ENCODE measurements around the gene MTNR1B. TPM values are rescaled to one million over a fixed set of nuclear protein-coding genes. Genes with fewer than 3 reads are reported as not detected.

The MTNR1B gene
- polyA plus RNA-seq, 2 of the 4 experiments (the other 2 are of a cell fraction) = not detected

DNA sequence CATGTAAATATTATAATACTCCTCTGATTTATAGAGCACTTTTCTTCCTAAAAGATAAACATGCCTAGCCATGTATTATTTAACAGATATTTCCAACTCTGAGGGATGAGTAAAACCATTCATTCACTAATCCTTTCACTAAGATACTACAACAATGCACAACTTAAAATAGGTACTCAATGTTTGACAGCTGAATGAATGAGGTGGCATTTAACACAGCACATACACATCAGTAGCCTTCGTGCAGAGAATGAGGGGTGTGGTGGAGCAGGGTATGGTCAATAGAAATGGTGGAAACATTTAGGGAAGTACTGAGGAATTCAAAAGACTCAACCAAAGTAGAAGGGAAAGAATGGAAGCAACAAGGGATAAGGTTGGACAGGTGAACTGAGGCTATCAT, 46.7 kb upstream of the MTNR1B start:
- Histone ChIP-seq H3K4me3 (no peak overlapping the region), H3K4me1 (no peaks in the 10 kb centered on the region), H3K27ac (no peak overlapping the region), H3K4me2 (no peak overlapping the region), H3K9me3 (0 out of 3 replicates have a peak, but pooled peaks cover 5% of the 10 kb centered on the region)
- 0% methylated on average over 1 of the region's 1 CpG for WGBS (ENCODE audit: missing lambda C conversion rate)
- no peak for TF ChIP-seq HOXA7 (CRISPR knock-in tag; IDR thresholded peaks at IDR 0.05)
- TF ChIP-seq POLR2AphosphoS2 (conservative IDR thresholded peaks at IDR 0.05; ENCODE audit: low read length) = no peak
- no peak for TF ChIP-seq SREBF2 (IDR thresholded peaks at IDR 0.05)
- no peak for TF ChIP-seq CBX2 (IDR thresholded peaks at IDR 0.05; ENCODE audit: borderline replicate concordance, low read depth)
- TF ChIP-seq JUNB (IDR thresholded peaks at IDR 0.05) = no peak
- TF ChIP-seq ZC3H11A (IDR thresholded peaks at IDR 0.05) = no peak
- TF ChIP-seq, protein P1, sequence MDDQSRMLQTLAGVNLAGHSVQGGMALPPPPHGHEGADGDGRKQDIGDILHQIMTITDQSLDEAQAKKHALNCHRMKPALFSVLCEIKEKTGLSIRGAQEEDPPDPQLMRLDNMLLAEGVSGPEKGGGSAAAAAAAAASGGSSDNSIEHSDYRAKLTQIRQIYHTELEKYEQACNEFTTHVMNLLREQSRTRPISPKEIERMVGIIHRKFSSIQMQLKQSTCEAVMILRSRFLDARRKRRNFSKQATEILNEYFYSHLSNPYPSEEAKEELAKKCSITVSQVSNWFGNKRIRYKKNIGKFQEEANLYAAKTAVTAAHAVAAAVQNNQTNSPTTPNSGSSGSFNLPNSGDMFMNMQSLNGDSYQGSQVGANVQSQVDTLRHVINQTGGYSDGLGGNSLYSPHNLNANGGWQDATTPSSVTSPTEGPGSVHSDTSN (IDR thresholded peaks at IDR 0.05) = no peak
- TF ChIP-seq MAFK (IDR thresholded peaks at IDR 0.05; ENCODE audit: partially characterized antibody) = no peak
- no peak for TF ChIP-seq CBX8 (IDR thresholded peaks at IDR 0.05)
- TF ChIP-seq FOSL2 (IDR thresholded peaks at IDR 0.05) = no peak
- no peak for TF ChIP-seq FOSL2 (CRISPR knock-in tag; IDR thresholded peaks at IDR 0.05)
- TF ChIP-seq HDAC2 (IDR thresholded peaks at IDR 0.05) = no peak
- TF ChIP-seq HOXB5 (CRISPR knock-in tag; IDR thresholded peaks at IDR 0.05) = no peak
- FAIRE-seq (no peak), ATAC-seq (no peak), DNase-seq (ENCODE audit: low read depth in 1 of 2, low spot score in 1 of 2) (no peak)
- POLR2A ChIA-PET = no interaction called here
- CTCF ChIA-PET = no interaction called here

DNA sequence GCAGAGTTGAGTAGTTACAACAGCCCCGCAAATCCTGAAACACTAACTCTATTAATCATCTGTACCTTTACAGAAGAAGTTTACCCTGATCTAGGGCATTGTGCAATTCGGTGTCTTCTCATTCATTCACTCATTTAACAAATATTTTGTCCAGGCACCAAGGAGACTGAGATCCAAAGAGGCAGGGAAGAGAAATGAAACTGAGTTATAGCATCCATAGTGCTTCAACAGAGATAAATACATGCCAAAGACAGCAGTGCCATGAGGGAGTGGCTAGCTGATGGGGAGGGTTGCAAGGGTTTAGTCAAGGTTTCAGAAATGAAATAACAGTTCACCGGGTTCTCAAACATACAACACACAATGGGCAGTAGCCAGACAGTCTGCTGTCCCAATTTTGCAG, 40.2 kb upstream of the MTNR1B start:
- POLR2A ChIA-PET = no interaction called here
- 46% methylated on average over 3 of the region's 3 CpGs for WGBS (ENCODE audit: missing lambda C conversion rate)
- DNase-seq (ENCODE audit: low read depth in 1 of 2, low spot score in 1 of 2) = no peak

DNA sequence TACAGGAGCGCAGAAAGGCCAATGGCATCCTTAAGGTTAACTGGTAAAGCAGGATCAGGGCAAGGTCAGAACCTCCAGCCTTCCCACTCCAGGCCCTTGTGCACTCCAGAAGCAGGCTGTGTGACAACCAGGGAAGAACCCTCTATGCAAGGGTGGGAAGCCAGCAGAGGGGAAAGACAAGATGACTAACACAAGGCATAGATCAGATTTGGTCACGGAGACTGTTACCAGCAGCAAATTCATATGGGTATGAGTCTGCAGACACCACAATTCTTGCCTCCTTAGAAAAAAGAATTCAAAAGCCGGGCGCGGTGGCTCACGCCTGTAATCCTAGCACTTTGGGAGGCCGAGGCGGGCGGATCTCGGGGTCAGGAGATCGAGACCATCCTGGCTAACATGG, 39.8 kb upstream of the MTNR1B start:
- DNase-seq (ENCODE audit: low read depth in 1 of 2, low spot score in 1 of 2) (no peak), FAIRE-seq (no peak), ATAC-seq (no peak)
- no peak overlapping the region for H3K4me2 ChIP-seq
- TF ChIP-seq EHF (CRISPR knock-in tag; IDR thresholded peaks at IDR 0.05) (no peak), CBX2 (IDR thresholded peaks at IDR 0.05; ENCODE audit: borderline replicate concordance, low read depth) (no peak), SMC3 (IDR thresholded peaks at IDR 0.05) (no peak), HOXB5 (CRISPR knock-in tag; IDR thresholded peaks at IDR 0.05) (no peak), PHF8 (IDR thresholded peaks at IDR 0.05; ENCODE audit: borderline replicate concordance, low read depth) (no peak), SREBF2 (IDR thresholded peaks at IDR 0.05) (no peak), TFCP2L1 (CRISPR knock-in tag; IDR thresholded peaks at IDR 0.05) (no peak), JUNB (IDR thresholded peaks at IDR 0.05) (no peak), HOXA7 (CRISPR knock-in tag; IDR thresholded peaks at IDR 0.05) (no peak), CEBPB (IDR thresholded peaks at IDR 0.05) (no peak)
- TF ChIP-seq, protein P2, sequence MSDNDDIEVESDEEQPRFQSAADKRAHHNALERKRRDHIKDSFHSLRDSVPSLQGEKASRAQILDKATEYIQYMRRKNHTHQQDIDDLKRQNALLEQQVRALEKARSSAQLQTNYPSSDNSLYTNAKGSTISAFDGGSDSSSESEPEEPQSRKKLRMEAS (IDR thresholded peaks at IDR 0.05) = no peak
- WGBS (ENCODE audit: missing lambda C conversion rate) = 94% methylated on average over 9 of the region's 11 CpGs
- ChIA-PET CTCF (interaction anchor here (1.1 kb wide), 1 partner anchor 12 kb away, joined by 3 read pairs; no protein-coding TSS in a partner anchor), POLR2A (no interaction called here)
- no peak overlapping the region for H3K4me3 ChIP-seq
- no peak overlapping the region for H3K27ac ChIP-seq
- H3K4me1 ChIP-seq = peaks cover 14% of the 10 kb centered on the region; the same call in 1 of the 3 replicates
- 0 out of 3 replicates have a peak, but pooled peaks cover 5% of the 10 kb centered on the region for H3K9me3 ChIP-seq

More for the DNA sequence above, 40.2 kb upstream of the MTNR1B start:
- Histone ChIP-seq H3K4me3 (no peak overlapping the region), H3K4me1 (peaks cover 14% of the 10 kb centered on the region; the same call in 1 of the 3 replicates), H3K4me2 (no peak overlapping the region), H3K27ac (no peak overlapping the region), H3K9me3 (0 out of 3 replicates have a peak, but pooled peaks cover 5% of the 10 kb centered on the region)
- TF ChIP-seq, protein P3, sequence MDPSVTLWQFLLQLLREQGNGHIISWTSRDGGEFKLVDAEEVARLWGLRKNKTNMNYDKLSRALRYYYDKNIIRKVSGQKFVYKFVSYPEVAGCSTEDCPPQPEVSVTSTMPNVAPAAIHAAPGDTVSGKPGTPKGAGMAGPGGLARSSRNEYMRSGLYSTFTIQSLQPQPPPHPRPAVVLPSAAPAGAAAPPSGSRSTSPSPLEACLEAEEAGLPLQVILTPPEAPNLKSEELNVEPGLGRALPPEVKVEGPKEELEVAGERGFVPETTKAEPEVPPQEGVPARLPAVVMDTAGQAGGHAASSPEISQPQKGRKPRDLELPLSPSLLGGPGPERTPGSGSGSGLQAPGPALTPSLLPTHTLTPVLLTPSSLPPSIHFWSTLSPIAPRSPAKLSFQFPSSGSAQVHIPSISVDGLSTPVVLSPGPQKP (IDR thresholded peaks at IDR 0.05; ENCODE audit: low read depth, low read length) = no peak
- no peak for TF ChIP-seq RARB (CRISPR knock-in tag; IDR thresholded peaks at IDR 0.05)
- TF ChIP-seq EP300 (IDR thresholded peaks at IDR 0.05) = no peak
- TF ChIP-seq CEBPB (IDR thresholded peaks at IDR 0.05) = no peak; a peak in 1 of 4 replicates
- TF ChIP-seq FOXS1 (CRISPR knock-in tag; IDR thresholded peaks at IDR 0.05) = no peak
- TF ChIP-seq HOXB13 (CRISPR knock-in tag; IDR thresholded peaks at IDR 0.05; ENCODE audit: low read depth) = no peak
- TF ChIP-seq, protein P4, sequence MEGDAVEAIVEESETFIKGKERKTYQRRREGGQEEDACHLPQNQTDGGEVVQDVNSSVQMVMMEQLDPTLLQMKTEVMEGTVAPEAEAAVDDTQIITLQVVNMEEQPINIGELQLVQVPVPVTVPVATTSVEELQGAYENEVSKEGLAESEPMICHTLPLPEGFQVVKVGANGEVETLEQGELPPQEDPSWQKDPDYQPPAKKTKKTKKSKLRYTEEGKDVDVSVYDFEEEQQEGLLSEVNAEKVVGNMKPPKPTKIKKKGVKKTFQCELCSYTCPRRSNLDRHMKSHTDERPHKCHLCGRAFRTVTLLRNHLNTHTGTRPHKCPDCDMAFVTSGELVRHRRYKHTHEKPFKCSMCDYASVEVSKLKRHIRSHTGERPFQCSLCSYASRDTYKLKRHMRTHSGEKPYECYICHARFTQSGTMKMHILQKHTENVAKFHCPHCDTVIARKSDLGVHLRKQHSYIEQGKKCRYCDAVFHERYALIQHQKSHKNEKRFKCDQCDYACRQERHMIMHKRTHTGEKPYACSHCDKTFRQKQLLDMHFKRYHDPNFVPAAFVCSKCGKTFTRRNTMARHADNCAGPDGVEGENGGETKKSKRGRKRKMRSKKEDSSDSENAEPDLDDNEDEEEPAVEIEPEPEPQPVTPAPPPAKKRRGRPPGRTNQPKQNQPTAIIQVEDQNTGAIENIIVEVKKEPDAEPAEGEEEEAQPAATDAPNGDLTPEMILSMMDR (IDR thresholded peaks at IDR 0.05) = no peak
- no peak for TF ChIP-seq RCOR1 (IDR thresholded peaks at IDR 0.05; ENCODE audit: low read depth, low read length)
- no peak for FAIRE-seq
- ATAC-seq = no peak
- CTCF ChIA-PET = no interaction called here

Data from A549 (cell line).